Liver (tissue), 3 donors: ENCODE results near the gene KRTAP3-2.

Experiments
- ATF3 ChIP-seq: IDR thresholded peaks from 2 replicates; pipeline ENCODE4 v1.6.1; 2016; ENCODE audit warnings: antibody characterized with exemption
- TAF1 ChIP-seq: conservative IDR thresholded peaks from 2 replicates; pipeline ENCODE4 v1.6.1; 2016; ENCODE audit warnings: antibody characterized with exemption, mild to moderate bottlenecking
- TF ChIP-seq, protein P1 (sequence below): fragments of 150-350 bp; IDR thresholded peaks from 2 replicates; pipeline ENCODE4 v1.5.1; 2017; ENCODE audit warnings: improper control_type of control experiment, low read depth, low read length; ENCODE audit not compliant: missing input control
- TF ChIP-seq, protein P2 (sequence below): IDR thresholded peaks from 2 replicates; pipeline ENCODE4 v1.6.1; 2016; ENCODE audit warnings: antibody characterized with exemption
- TF ChIP-seq, protein P3 (sequence below): IDR thresholded peaks from 2 replicates; pipeline ENCODE4 v1.6.1; 2016; ENCODE audit warnings: antibody characterized with exemption, mild to moderate bottlenecking
- donor health status: healthy.
- donor health status: healthy.

GRCh38 chr17:41020336-41020735 is 20.6 kb upstream of the KRTAP3-2 start:
- TF ChIP-seq, protein P1, sequence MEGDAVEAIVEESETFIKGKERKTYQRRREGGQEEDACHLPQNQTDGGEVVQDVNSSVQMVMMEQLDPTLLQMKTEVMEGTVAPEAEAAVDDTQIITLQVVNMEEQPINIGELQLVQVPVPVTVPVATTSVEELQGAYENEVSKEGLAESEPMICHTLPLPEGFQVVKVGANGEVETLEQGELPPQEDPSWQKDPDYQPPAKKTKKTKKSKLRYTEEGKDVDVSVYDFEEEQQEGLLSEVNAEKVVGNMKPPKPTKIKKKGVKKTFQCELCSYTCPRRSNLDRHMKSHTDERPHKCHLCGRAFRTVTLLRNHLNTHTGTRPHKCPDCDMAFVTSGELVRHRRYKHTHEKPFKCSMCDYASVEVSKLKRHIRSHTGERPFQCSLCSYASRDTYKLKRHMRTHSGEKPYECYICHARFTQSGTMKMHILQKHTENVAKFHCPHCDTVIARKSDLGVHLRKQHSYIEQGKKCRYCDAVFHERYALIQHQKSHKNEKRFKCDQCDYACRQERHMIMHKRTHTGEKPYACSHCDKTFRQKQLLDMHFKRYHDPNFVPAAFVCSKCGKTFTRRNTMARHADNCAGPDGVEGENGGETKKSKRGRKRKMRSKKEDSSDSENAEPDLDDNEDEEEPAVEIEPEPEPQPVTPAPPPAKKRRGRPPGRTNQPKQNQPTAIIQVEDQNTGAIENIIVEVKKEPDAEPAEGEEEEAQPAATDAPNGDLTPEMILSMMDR = no peak
- TF ChIP-seq, protein P2, sequence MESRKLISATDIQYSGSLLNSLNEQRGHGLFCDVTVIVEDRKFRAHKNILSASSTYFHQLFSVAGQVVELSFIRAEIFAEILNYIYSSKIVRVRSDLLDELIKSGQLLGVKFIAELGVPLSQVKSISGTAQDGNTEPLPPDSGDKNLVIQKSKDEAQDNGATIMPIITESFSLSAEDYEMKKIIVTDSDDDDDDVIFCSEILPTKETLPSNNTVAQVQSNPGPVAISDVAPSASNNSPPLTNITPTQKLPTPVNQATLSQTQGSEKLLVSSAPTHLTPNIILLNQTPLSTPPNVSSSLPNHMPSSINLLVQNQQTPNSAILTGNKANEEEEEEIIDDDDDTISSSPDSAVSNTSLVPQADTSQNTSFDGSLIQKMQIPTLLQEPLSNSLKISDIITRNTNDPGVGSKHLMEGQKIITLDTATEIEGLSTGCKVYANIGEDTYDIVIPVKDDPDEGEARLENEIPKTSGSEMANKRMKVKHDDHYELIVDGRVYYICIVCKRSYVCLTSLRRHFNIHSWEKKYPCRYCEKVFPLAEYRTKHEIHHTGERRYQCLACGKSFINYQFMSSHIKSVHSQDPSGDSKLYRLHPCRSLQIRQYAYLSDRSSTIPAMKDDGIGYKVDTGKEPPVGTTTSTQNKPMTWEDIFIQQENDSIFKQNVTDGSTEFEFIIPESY = no peak
- TF ChIP-seq ATF3 (no peak), TAF1 (no peak)
- TF ChIP-seq, protein P3, sequence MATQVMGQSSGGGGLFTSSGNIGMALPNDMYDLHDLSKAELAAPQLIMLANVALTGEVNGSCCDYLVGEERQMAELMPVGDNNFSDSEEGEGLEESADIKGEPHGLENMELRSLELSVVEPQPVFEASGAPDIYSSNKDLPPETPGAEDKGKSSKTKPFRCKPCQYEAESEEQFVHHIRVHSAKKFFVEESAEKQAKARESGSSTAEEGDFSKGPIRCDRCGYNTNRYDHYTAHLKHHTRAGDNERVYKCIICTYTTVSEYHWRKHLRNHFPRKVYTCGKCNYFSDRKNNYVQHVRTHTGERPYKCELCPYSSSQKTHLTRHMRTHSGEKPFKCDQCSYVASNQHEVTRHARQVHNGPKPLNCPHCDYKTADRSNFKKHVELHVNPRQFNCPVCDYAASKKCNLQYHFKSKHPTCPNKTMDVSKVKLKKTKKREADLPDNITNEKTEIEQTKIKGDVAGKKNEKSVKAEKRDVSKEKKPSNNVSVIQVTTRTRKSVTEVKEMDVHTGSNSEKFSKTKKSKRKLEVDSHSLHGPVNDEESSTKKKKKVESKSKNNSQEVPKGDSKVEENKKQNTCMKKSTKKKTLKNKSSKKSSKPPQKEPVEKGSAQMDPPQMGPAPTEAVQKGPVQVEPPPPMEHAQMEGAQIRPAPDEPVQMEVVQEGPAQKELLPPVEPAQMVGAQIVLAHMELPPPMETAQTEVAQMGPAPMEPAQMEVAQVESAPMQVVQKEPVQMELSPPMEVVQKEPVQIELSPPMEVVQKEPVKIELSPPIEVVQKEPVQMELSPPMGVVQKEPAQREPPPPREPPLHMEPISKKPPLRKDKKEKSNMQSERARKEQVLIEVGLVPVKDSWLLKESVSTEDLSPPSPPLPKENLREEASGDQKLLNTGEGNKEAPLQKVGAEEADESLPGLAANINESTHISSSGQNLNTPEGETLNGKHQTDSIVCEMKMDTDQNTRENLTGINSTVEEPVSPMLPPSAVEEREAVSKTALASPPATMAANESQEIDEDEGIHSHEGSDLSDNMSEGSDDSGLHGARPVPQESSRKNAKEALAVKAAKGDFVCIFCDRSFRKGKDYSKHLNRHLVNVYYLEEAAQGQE = no peak
